GM20431 (cell line): Measurements from ENCODE around the gene KIAA1328.

Experiments
- in situ Hi-C: fragments of 300-500 bp; cut with MseI, MboI; formaldehyde crosslinking; loops from one replicate; pipeline ENCODE4 v1.15.0; 2020; ENCODE audit warnings: low sequenced_read_pairs; ENCODE audit not compliant: unreplicated experiment

The KIAA1328 gene

DNA sequence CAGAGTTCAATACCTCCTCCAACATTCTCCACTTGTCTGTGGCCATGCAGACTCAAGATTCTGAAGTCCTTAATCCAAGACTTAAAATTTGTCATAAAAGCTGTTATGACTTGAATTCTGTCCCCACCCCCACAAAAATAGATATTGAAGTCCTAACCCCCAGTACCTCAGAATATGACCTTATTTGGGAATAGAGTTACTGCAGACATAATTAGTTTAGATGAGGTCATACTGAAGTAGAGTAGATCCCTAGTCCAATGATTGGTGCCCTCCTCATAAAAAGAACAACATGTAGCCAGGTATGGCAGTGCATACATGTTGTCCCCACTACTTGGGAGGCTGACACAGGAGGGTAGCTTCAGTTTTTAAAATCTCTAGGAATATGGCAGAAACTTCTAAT, 9.3 kb upstream of the KIAA1328 start:
- in situ Hi-C loops: loop anchor here (25.0 kb wide), 1 partner anchor 132 kb away; no protein-coding TSS in a partner anchor

DNA sequence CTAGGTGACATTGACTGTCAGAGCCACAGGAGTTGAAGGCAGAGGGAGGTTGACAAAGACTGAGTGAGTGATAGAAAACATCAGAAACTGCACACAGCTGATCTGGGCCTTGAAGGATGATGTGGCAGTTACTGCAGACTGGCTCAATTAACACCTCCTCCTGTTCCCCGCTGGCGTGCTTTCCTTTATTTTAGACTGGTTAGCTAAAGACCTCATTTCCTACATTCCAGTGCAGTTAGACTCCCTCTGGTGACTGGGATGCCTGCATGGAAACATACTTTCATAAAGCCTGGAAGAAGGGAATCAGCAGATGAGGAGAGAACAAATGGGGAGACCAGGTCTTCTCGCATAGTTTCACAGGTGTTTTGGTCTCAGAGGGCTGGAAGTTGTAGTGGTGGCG, 7.2 kb upstream of the KIAA1328 start:
- in situ Hi-C loops: loop anchor here (25.0 kb wide), 1 partner anchor 134 kb away; no protein-coding TSS in a partner anchor

DNA sequence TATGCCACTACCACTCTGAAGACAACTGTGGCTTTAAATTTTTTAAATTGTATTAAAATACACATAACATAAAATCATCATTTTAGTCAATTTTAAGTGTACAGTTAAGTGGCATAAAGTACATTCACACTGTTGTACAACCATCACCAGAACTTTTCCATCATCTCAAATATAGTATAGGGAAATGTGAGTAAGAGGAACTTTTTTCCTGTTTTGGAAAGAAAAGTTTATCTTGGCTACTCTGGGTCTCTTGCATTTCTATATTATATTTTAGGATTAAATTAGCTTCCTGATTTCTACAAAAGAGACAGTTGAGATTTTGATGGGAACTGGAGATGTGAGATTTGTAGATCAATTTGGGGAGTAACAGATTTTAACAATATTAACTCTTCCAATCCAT, 3.4 kb upstream of the KIAA1328 start:
- in situ Hi-C loops: no loop called here

DNA sequence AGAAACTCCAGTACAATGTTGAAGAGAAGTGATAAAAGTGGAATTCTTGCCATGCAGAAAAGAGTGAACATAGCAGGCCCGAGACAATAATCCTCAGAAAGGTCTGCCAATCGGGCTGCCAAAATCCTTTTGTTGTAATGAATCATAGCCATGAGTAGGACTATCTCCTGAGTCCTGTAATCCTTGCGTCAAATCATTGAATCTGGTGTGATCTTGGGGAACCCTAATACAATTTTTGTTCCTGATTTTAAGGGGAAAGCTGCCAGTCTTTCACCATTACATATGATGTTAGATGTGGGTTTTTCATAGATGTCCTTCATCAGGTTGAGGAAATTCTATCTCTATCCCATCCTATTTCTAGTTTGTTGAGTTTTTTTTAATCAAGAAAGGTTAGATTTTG, 2.4 kb upstream of the KIAA1328 start:
- in situ Hi-C loops: no loop called here

DNA sequence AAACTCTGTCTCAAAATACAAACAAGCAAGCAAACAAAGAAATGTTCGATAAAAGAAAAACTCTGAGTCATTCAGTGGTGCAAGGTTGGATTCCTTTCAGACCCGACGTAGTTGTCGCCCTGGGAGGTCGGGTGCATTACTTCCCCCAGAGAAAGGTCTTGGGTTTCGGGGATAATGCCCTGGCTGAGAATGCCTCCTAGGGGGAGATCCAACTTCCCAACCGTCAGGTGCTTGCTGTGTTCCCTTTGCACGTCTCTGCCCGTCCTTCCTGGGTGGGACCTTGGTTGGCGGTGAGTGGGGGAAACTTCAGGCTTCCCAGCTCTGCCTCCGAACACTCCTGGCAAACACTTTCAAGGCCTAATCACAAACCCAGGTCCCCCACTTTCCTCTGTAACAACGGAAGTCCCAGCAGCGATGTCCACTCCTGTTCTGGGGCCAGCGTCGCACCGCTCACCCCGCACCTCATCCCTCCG, 734 bp upstream of the KIAA1328 start:
- in situ Hi-C loops: no loop called here

DNA sequence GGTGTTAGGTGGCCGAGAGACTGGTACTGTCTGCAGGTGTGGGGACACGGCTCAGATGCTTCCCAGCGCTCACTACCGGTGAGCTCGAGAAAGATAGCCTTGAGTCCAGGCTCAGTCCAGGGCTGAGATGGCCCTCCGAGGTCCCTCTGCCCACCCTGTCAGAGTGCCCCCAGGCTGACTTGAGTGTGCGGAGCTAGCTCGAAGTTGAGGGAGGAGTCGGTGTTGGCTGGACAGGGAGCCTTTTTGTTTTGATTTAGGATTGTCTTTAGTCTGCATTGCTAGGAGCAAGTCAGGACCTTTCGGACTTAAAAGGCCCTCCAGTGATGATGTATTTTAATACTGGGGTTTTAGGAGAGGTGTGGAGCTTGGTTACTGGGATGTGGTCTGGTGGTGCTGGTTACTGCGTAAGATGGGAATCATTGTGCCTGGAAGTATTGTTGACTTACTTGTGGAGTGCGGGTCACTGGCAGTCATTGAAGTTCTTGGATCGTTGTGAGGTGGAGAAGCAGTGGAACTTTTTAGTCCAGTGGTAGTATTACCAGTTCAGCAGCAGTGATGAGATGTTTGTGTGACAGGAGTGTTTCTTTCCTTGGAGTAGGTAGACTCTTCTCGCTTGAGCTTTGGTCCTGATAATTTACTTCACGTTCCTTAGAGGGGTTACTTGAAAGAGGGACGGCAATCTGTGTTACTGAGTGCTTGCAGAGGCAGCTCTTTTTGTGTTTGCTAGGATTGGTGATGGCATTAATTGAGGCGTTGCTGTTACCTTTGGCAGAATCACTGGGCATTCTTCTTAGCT, 633 bp downstream of the KIAA1328 start:
- in situ Hi-C loops: no loop called here

DNA sequence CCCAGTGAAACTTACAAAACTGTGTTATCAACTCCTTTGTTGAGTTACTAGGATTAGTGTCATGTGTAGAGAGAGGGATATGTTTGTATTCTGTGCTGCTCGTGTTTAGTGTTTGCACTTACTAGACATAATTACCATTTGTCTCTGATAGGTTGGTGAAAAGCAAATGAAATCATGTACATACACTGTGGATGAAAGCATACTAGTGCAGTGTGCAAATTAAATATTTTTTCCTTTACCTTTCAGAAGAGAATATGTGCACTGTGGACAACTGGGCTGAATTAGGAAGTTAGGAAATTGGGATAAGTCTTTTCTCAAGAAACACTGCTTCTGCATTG, 1.2 kb downstream of the KIAA1328 start:
- in situ Hi-C loops: no loop called here

DNA sequence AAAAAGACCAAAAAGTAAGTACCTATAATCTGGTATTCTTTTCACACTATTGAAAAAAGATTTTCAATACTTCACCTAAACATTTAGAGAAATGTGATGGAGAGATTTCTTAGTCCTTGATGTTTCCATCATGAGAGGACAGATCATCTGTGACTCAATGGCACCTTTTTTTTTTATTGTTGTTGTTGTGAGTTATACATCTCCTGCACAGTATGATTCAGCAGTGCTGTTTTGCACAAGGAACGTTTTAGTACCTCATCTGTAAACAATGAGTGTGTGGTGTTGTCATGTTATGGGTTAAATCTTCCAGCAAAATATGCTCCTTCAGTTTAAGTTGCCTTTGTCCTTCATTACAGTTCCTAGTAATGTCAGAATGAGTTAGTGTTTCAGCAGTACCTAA, 2.2 kb downstream of the KIAA1328 start:
- in situ Hi-C loops: no loop called here

DNA sequence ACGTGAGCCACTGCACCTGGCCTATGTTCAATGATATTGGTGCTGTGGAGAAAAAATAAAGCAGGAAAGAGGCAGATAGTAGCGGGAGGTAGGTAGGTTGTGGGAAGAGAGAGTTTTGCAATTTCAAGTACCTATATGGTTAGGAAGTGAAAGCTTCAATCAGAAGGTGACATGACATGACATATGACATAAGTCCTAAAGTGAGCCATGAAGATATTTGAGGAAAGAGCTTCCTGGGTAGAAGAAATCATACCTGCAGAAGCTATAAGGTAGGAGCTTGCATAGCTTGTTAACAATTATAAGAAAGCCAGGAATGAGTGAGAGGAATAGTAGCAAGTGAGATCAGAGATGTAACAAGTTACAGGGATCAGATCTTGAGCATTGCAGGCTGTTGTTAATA, 4.2 kb downstream of the KIAA1328 start:
- in situ Hi-C loops: no loop called here

DNA sequence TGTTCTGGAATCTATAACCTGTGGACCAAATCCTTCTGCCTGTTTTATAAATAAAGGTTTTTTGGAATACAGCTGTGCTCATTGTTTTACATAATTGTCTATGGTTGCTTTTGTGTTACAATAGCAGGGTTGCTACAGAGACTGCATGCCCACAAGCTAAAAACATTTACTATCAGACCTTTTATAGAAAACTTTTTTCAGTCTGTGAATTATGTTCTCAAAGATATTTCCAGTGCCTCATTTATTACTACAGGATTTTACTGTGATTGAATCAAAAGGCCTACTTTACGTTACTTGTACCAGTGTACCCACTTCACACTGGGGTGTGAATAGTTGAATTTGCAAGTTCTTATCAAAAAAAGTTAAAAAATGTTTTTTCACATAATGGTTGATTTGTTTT, 7.0 kb downstream of the KIAA1328 start:
- in situ Hi-C loops: no loop called here

DNA sequence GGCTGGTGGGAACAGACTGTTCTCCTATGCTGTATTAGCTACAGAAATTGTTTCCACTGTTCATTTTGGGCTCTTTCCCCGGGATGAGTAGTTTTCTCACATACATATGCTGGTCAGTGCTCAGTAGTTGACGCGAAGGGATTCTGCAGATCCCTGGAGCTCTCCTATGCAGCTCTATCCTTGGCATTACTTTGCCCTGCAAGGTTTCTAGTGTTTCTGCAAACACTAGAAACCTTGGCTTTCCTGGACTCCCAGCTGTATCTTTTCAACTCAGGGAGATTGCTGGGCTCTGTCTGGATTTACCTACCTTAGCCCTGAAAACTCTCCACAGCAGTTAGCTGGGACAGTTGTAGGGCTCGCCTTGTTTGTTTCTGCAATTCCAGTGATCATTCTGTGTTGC, 10.9 kb downstream of the KIAA1328 start:
- in situ Hi-C loops: no loop called here

DNA sequence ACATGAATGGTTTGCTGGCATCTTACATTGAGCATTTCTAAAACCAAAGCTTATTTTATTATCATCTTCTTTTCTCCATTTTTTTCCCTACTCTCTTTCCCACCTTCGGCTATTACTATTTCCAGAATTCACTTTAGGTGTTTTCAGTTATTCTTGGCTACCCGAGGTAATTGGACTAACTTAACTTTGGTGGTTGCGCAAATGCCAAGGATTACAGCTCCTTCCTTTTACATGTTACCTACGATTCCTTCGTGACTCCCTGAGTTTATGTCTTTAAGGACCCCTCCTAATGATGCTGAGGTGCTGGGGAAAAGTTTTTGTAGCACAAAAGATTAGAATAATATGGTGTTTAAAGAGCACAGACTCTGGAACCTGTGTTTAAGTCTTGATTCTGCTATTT, 14.3 kb downstream of the KIAA1328 start:
- in situ Hi-C loops: no loop called here

DNA sequence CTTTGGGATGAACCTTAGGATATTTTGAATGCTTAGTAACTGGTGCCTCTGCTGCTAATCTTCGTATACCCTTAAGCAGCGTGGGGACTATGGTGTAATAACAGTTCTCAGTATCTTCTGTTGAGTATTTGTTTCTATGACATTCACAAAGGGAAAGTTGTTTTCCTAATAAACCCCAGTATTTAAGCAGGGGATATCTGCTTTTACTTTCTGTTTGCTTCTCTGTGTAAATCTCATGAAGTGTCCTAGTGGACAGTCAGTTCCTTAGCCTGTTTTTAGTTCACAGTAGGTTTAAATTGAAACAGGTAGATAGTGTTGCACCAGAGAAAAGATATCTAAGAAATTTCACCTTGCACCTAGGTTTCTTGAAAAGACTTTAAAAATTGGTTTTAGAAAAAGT, 14.9 kb downstream of the KIAA1328 start:
- in situ Hi-C loops: no loop called here

DNA sequence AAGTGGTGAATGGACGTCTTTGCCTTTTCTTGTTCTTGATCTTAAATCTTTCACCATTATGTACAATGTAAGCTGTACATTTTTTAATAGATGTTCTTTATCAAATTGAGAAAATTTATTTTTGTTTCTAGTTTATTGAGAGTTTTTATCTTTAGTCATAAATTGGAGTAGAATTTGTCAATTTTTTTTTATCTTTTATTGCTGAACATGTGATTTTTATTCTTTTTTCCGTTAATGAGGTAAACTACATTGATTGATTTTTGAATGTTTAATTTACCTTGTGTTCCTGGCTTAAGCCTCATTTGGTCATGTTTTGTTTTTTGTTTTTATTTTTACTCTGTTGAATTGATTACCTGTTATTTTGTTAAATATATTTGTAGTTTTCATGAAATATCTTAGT, 19.7 kb downstream of the KIAA1328 start:
- in situ Hi-C loops: no loop called here

DNA sequence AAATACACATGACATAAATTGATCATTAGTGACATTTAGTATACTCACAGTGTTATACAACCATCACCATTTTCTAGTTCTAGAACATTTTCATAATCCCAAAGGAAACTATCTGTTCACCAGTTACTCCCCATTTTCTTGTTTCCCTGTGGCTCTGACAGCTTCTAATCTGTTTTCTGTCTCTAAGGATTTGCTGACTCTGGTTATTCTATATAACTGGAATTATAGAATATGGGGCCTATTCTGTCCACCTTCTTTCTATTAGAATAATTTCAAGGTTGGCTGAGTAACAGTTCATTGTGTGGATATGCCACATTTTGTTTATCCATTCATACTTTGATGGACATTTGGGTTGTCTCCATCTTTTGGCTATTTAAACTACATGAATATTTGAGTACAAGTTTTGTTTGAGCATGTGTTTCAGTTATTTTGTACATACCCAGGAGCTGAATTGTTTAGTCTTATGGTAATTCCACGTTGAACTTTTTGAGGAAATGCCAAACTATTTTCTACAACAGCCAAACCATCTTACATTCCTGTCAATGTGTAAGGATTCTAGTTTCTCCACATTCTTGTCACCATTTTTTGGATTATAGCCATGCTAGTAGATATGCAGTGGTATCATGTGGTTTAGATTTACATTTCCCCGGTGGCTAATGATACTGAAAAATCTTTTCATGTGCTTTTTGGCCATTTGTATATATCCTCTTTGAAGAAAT, 20.5 kb downstream of the KIAA1328 start:
- in situ Hi-C loops: no loop called here

DNA sequence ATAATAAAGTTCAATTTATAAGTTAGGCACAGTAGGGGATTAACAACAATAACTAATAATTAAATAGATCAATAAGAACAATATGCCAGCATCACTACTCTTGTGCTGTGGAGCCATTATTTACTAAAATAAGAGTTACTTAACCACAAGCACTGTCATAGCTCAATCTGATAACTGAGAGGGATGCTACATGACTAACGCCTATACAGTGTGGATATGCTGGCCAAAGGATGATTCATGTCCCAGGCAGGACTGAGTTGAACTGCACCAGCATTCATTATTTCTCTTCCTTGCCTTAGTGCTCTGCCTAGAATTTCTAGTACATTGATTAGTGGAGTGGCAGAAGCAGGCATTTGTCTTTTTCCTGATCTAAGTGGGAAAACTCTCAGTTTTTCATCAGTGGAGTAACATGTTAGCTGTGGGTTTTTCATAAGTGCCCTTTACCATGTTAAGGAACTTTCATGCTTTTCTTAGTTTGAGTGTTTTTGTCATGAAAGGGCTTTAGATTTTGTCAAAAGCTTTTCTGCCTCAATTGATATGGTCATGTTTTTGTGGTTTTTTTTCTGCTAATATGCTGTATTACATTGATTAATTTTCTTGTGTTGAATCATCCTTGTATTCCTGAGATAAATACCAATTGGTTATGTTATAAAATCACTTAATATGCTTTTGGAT, 21.7 kb downstream of the KIAA1328 start:
- in situ Hi-C loops: no loop called here

DNA sequence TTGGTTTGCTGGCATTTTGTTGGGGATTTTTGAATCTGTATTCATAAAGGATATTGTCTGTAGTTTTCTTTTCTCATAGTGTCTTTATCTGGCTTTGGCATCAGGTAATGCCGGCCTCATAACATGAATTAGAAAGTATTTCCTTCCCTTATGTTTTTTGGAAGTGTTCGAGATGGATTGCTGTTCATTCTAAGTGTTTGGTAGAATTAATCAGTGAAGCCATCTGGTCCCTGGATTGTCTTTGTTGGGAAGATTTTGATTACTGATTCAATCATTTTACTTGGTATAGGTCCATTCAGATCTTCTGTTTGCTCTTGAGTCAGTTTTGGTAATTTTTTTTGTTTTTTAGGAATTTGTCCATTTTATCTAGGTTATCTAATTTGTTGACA, 22.3 kb downstream of the KIAA1328 start:
- in situ Hi-C loops: no loop called here

DNA sequence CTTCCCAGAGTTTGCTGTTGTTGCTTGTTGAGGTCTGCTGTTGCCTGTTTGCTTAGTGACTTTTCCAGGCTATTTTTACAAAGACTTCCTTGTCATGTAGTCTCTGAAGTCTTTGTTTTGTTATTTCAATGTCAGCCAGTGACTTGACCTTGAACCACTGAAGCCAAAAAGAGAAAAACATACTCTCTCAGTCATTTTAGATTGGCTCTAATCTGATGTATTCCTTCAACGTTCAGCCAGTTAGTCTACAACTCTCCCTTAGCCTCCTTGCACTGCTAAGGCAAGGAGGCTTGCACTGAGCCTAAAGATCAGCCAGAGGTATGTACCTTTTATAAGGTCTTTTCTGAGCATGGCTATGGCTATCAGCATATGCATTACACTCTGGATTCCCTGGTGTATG, 27.9 kb downstream of the KIAA1328 start:
- in situ Hi-C loops: no loop called here

DNA sequence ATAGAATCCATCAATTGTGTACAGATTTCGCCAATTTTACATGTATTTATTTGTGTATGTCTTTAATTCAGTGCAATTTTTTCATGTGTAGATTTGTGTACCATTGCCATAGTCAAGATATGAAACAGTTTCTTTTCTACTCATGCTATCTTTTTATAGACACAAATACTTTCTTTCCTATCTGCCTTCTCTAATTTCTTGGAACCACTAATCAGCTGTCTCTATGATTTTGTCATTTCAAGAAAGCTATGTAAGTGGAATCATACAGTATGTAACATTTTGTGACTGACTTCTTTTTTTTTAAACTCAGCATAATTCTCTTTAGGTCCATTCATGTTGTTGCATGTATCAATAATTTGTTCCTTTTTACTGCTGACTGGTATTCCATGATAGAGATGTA, 33.3 kb downstream of the KIAA1328 start:
- in situ Hi-C loops: no loop called here

DNA sequence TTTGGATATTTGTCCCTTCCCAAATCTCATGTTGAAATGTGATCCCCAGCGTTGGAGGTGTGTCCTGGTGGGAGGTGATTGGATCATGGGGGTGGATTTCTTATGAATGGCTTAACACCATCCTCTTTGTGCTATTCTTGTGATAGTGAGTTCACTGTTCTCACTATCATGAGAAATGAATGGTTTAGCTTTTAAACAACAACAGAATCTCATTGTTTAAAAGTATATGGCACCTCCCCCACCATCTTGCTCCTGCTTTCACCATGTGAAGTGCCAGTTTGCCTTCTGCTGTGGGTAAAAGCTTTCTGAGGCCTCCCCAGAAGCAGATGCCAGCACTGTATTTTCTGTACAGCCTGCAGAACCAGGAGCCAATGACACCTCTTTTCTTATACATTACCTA, 38.1 kb downstream of the KIAA1328 start:
- in situ Hi-C loops: no loop called here

DNA sequence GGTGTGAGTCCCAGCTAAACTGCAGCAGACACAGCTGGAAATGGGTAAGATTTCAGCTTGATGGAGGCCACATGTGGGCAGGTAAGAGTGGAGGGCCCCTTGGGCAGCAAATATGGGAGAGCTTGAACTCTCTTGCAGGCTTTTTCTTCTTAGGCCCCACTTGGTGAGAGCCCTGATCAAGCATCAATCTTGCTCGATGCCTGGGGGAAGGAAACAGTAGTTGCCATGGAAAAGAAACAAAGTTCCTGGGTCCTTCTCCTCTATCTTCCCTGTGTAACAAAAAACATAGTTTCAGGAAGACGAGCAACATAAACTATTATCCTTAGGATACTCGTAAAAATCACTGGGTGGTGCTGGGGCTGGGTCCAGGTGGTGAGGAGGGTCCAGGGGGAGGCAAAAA, 42.9 kb downstream of the KIAA1328 start:
- in situ Hi-C loops: no loop called here
